ENCODE results near the gene ZNF584.

ZNF584 gene

DNA sequence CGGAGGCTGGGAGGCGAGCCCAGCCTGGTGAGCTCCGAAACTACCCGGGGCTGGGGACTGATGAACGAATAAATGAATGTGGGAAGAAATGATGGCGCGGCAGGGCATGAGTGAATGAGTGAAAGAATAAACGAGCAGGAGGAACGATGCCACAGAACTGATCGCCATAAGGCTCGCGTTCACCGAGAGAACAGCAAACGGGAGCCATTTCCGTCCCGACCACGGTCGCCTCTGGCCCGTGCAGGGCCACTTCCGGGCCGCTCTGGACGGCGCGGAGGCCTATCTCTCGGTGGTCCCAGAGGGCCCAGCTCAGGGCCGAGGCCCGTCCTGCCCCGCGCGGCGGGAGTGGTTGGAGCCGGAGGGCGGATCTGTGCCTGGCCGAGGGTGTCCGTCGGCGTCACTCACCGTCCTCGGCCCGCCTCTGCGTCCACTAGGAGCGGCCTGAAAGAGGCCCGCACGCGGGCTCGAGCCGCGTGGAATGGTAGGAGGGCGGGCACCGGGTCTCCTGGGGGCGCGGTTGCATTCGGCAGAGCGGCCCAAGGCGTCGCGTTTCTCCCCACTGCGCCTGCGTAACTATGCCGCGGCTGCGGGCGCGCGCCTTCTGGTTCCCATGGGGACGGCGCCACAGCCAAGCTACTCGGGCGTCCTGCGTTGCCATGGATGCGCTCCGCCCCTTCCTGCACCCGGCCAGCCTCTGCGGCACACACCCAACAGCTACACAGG lies 46.0 kb upstream of the ZNF584 start, which contains the start of gene ZNF497 (continued):
- TF ChIP-seq ZNF239 (tag by site-specific recombination; IDR thresholded peaks at IDR 0.05) = peak; percentile 7; the same call in 1 of the 2 replicates
- TF ChIP-seq, protein P1, sequence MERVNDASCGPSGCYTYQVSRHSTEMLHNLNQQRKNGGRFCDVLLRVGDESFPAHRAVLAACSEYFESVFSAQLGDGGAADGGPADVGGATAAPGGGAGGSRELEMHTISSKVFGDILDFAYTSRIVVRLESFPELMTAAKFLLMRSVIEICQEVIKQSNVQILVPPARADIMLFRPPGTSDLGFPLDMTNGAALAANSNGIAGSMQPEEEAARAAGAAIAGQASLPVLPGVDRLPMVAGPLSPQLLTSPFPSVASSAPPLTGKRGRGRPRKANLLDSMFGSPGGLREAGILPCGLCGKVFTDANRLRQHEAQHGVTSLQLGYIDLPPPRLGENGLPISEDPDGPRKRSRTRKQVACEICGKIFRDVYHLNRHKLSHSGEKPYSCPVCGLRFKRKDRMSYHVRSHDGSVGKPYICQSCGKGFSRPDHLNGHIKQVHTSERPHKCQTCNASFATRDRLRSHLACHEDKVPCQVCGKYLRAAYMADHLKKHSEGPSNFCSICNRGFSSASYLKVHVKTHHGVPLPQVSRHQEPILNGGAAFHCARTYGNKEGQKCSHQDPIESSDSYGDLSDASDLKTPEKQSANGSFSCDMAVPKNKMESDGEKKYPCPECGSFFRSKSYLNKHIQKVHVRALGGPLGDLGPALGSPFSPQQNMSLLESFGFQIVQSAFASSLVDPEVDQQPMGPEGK (tag by site-specific recombination; IDR thresholded peaks at IDR 0.05) = peak; percentile 75
- TF ChIP-seq ZNF311 (tag by site-specific recombination; IDR thresholded peaks at IDR 0.05; ENCODE audit: borderline replicate concordance) = no peak
- TF ChIP-seq, protein P2, sequence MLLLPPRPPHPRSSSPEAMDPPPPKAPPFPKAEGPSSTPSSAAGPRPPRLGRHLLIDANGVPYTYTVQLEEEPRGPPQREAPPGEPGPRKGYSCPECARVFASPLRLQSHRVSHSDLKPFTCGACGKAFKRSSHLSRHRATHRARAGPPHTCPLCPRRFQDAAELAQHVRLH (tag by site-specific recombination; IDR thresholded peaks at IDR 0.05) = peak; percentile 87; the same call in 1 of the 2 replicates
- TF ChIP-seq ZBTB7A (tag by site-specific recombination; IDR thresholded peaks at IDR 0.05; ENCODE audit: low read depth) = 0 out of 2 replicates have a peak, but pooled peaks have one; percentile 46
- peak; percentile 59; the same call in 1 of the 2 replicates for TF ChIP-seq ZNF324 (tag by site-specific recombination; IDR thresholded peaks at IDR 0.05)
- TF ChIP-seq ZNF211 (tag by site-specific recombination; IDR thresholded peaks at IDR 0.05; ENCODE audit: low read depth) = no peak
- peak; percentile 77 for TF ChIP-seq YY1 (tag by site-specific recombination; IDR thresholded peaks at IDR 0.05)
- no peak for TF ChIP-seq ZNF664 (tag by site-specific recombination; IDR thresholded peaks at IDR 0.05)
- TF ChIP-seq ZNF423 (tag by site-specific recombination; IDR thresholded peaks at IDR 0.05) = no peak
- no peak; the same call in 1 of the 2 replicates for TF ChIP-seq GLI4 (tag by site-specific recombination; IDR thresholded peaks at IDR 0.05)
- no peak; the same call in 1 of the 2 replicates for TF ChIP-seq ZSCAN18 (tag by site-specific recombination; IDR thresholded peaks at IDR 0.05)
- TF ChIP-seq, protein P3, sequence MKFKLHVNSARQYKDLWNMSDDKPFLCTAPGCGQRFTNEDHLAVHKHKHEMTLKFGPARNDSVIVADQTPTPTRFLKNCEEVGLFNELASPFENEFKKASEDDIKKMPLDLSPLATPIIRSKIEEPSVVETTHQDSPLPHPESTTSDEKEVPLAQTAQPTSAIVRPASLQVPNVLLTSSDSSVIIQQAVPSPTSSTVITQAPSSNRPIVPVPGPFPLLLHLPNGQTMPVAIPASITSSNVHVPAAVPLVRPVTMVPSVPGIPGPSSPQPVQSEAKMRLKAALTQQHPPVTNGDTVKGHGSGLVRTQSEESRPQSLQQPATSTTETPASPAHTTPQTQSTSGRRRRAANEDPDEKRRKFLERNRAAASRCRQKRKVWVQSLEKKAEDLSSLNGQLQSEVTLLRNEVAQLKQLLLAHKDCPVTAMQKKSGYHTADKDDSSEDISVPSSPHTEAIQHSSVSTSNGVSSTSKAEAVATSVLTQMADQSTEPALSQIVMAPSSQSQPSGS (tag by site-specific recombination; IDR thresholded peaks at IDR 0.05; ENCODE audit: low read depth) = no peak
- 0 out of 2 replicates have a peak, but pooled peaks have one; percentile 5 for TF ChIP-seq OVOL3 (tag by site-specific recombination; IDR thresholded peaks at IDR 0.05)
- peak; percentile 90 for TF ChIP-seq SP2 (tag by site-specific recombination; IDR thresholded peaks at IDR 0.05)
- no peak for TF ChIP-seq SETDB1 (IDR thresholded peaks at IDR 0.05; ENCODE audit: insufficient read length, low read length)
- no peak for TF ChIP-seq ZNF221 (tag by site-specific recombination; IDR thresholded peaks at IDR 0.05; ENCODE audit: borderline replicate concordance)
- TF ChIP-seq, protein P4, sequence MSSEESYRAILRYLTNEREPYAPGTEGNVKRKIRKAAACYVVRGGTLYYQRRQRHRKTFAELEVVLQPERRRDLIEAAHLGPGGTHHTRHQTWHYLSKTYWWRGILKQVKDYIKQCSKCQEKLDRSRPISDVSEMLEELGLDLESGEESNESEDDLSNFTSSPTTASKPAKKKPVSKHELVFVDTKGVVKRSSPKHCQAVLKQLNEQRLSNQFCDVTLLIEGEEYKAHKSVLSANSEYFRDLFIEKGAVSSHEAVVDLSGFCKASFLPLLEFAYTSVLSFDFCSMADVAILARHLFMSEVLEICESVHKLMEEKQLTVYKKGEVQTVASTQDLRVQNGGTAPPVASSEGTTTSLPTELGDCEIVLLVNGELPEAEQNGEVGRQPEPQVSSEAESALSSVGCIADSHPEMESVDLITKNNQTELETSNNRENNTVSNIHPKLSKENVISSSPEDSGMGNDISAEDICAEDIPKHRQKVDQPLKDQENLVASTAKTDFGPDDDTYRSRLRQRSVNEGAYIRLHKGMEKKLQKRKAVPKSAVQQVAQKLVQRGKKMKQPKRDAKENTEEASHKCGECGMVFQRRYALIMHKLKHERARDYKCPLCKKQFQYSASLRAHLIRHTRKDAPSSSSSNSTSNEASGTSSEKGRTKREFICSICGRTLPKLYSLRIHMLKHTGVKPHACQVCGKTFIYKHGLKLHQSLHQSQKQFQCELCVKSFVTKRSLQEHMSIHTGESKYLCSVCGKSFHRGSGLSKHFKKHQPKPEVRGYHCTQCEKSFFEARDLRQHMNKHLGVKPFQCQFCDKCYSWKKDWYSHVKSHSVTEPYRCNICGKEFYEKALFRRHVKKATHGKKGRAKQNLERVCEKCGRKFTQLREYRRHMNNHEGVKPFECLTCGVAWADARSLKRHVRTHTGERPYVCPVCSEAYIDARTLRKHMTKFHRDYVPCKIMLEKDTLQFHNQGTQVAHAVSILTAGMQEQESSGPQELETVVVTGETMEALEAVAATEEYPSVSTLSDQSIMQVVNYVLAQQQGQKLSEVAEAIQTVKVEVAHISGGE (tag by site-specific recombination; conservative IDR thresholded peaks at IDR 0.05; ENCODE audit: low read depth) = peak; percentile 96
- peak; percentile 26; the same call in 1 of the 2 replicates for TF ChIP-seq HIC1 (tag by site-specific recombination; IDR thresholded peaks at IDR 0.05)
- no peak for TF ChIP-seq ZNF473 (tag by site-specific recombination; IDR thresholded peaks at IDR 0.05)
- TF ChIP-seq, protein P5, sequence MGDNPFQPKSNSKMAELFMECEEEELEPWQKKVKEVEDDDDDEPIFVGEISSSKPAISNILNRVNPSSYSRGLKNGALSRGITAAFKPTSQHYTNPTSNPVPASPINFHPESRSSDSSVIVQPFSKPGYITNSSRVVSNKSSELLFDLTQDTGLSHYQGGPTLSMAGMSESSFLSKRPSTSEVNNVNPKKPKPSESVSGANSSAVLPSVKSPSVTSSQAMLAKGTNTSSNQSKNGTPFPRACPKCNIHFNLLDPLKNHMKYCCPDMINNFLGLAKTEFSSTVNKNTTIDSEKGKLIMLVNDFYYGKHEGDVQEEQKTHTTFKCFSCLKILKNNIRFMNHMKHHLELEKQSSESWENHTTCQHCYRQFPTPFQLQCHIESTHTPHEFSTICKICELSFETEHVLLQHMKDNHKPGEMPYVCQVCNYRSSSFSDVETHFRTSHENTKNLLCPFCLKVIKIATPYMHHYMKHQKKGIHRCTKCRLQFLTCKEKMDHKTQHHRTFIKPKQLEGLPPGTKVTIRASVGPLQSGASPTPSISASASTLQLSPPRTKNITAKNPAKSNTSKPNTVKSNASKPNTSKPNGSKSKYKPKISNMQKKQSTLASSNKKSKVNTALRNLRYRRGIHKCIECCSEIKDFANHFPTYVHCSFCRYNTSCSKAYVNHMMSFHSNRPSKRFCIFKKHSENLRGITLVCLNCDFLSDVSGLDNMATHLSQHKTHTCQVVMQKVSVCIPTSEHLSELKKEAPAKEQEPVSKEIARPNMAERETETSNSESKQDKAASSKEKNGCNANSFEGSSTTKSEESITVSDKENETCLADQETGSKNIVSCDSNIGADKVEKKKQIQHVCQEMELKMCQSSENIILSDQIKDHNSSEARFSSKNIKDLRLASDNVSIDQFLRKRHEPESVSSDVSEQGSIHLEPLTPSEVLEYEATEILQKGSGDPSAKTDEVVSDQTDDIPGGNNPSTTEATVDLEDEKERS (tag by site-specific recombination; IDR thresholded peaks at IDR 0.05) = 0 out of 2 replicates have a peak, but pooled peaks have one; percentile 7
